ENCODE data around the gene PPFIA2.

GRCh38 chr12:81369175-81369574, 390.0 kb downstream of the PPFIA2 start:
- TF ChIP-seq, protein P1, sequence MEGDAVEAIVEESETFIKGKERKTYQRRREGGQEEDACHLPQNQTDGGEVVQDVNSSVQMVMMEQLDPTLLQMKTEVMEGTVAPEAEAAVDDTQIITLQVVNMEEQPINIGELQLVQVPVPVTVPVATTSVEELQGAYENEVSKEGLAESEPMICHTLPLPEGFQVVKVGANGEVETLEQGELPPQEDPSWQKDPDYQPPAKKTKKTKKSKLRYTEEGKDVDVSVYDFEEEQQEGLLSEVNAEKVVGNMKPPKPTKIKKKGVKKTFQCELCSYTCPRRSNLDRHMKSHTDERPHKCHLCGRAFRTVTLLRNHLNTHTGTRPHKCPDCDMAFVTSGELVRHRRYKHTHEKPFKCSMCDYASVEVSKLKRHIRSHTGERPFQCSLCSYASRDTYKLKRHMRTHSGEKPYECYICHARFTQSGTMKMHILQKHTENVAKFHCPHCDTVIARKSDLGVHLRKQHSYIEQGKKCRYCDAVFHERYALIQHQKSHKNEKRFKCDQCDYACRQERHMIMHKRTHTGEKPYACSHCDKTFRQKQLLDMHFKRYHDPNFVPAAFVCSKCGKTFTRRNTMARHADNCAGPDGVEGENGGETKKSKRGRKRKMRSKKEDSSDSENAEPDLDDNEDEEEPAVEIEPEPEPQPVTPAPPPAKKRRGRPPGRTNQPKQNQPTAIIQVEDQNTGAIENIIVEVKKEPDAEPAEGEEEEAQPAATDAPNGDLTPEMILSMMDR (IDR thresholded peaks at IDR 0.05): no peak
- TF ChIP-seq EP300 (IDR thresholded peaks at IDR 0.05) (no peak), POLR2AphosphoS5 (IDR thresholded peaks at IDR 0.05) (no peak)

Measured in suprapubic skin (tissue), 4 donors.